NCI-H128 (cell line): Measurements from ENCODE around the gene ZC3H4.
"Not testable (repeated sequence)": the region's sequence is repeated elsewhere in the genome, so short reads cannot be mapped to it uniquely, and the experiment has no call there.

Source experiments
- DNase-seq: peaks from one replicate; lab custom pipeline; 2025; ENCODE audit not compliant: unreplicated experiment; lab: John Stamatoyannopoulos, UW

ZC3H4 gene

DNA sequence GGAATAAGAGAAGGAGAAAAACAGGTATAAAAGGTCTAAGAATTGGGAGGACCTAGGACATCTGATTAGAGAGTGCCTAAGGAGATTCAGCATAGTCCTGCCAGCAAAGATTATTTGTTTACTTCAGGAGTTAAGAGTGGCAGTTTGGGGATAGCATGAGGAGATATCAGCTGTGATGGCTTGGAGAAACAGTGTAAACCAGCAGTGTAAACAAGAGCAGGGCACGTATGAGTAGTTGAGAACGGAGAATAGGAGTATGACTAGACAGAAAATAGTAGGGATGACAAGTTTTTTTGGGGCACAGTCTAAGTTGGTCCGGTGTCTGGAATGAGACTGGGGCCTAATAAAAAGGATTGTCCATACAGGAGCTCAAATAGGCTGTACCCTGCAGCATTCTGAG is 63.0 kb downstream of the ZC3H4 start:
- DNase-seq, result not testable (repeated sequence)

DNA sequence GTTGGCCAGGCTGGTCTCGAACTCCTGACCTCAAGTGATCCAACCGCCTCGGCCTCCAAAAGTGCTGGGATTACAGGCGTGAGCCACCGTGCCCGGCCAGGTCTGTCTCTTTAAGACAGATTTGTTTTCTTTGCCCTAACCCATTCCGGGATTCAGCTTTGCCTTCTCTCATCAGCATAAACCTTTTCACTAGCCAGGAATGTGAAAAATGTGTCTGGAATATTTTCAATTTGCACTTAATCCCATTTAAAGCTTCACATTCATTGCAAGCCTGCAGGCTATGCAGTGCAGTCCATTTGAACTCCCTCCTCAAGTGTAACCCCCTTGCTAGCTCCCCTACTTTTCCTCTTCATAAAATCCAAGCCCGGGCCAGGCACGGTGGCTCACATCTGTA is 64.3 kb downstream of the ZC3H4 start:
- DNase-seq, result no peak

DNA sequence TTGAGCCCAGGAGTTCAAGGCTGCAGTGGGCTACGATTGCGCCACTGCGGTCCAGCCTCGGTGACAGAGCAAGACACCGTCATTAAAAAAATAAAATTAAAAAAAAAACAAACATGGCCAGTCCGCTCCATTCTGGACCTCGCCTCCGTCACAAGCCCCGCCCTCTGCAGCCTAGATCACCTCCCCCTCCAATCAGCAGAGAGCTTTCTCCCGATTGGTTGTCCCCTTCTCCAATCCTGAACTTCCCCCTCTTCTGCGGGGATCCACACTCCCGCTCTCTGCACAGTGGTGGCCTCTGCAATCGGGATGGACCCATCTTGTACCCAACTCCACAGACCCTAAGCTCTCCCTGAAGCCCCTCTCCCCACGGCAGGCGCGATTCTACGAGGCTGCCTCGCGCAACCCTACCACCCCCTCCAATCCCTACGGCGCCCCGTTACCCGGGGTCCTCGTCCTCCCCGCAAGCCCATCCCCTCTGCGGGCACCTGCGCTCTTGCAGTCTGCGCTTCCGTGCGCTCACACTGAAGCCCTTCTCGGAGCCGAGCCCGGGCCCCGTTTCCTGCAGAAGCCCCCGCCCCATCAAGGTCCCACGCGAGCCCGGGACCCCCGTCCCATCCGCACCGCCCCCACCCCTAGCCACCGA is 65.7 kb downstream of the ZC3H4 start:
- DNase-seq, result peak; percentile 59

DNA sequence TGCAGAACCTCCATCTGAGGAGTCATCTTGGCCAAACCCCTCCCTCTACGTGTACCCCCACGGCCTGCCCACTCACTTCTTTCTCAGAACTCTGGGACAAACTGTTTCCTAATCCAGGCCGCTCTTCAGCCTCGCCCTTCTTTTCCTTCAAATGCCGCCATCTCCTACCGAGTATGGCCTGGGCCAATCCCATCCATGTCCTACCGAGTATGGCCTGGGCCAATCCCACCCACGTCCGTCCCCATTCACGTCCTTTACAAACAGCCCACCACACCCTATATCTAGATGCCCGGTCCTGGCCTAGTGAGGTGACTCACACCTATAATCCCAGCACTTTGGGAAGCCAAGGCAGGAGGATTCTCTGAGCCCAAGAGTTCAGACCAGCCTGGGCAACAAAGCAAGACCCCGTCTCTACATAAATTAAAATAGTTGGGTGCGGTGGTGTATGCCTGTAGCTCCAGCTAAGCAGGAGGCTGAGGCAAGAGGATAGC is 66.3 kb downstream of the ZC3H4 start:
- DNase-seq, result no peak

DNA sequence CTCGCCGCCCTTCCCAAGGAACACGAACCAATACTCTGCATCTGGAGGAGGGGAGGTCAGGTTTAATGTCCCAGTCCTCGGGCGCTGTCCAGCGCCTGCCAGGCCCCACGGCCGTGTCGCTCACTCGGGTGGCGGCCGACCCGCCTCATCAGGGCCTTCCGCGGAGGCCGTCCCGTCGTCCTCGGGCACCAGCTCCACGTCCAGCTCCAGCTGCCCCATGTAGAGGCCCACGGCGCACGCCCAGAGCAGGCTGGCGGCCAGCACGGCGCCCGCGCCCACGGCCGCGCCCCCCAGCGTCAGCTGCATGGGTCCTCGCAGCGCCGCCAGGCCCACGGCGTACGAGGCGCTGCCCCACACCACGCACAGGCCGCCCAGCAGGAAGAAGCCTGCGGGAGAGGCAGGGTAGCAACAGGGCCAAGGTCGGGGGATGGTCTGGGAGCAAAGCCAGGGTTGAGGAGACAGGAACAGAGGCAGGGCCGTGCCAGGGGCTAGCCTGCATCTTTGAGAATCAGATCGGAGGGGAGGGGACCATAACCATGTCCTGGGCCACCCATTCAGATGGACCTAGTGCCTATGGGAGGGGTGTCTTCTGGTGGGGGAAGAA is 67.6 kb downstream of the ZC3H4 start:
- DNase-seq, result no peak

DNA sequence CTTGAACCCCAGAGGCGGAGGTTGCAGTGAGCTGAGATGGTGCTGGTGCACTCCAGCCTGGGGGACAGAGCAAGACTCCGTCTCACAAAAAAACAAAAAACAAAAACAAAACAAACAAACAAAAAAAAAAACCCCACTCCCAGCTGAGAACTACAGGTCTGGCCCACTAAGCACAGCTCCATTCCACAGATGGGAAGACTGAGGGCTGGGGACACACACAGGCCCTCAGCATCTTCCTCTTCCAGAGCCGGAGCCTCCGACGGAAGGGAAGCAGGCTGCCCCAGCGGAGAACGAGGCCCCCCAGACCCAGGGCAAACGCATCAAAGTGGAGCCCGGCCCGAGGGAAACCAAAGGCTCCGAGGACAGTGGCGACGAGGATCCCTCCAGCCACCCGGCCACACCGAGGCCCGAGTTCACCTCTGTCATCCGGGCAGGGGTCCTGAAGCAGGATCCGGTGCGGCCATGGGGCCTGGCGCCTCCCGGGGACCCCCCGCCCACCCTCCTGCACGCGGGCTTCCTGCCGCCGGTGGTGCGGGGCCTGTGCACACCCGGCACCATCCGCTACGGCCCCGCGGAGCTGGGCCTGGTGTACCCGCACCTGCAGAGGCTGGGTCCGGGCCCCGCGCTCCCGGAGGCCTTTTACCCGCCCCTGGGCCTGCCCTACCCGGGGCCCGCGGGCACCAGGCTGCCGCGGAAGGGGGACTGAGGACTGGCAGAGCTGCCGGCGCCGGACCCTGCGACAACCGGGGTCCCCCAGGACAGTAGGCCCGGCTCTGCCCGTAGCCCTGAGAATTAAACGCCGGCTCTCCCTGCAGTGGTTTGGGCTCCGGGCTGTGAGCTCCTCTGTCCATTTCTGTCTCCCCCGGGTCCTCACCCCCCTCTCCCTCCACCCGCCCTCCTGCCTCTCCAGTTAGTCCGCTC is 68.4 kb downstream of the ZC3H4 start:
- no peak for DNase-seq

DNA sequence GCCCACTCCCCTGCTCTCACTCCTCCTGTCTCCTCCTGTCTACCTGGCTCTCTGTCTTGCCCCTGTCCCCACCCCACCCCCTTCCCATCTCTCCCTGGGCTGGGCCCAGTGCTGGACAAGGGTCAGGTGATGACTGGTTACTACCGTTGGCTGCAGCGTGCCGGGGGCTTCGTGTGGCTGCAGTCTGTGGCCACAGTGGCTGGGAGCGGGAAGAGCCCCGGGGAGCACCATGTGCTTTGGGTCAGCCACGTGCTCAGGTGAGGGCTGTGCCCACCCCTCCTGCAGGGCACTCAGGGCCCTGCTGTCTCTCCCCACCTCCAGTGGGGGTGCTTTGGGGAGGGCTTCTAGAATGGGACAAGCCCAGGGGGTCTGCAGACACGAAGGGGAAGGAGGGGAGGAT is 72.7 kb downstream of the ZC3H4 start:
- no peak for DNase-seq

DNA sequence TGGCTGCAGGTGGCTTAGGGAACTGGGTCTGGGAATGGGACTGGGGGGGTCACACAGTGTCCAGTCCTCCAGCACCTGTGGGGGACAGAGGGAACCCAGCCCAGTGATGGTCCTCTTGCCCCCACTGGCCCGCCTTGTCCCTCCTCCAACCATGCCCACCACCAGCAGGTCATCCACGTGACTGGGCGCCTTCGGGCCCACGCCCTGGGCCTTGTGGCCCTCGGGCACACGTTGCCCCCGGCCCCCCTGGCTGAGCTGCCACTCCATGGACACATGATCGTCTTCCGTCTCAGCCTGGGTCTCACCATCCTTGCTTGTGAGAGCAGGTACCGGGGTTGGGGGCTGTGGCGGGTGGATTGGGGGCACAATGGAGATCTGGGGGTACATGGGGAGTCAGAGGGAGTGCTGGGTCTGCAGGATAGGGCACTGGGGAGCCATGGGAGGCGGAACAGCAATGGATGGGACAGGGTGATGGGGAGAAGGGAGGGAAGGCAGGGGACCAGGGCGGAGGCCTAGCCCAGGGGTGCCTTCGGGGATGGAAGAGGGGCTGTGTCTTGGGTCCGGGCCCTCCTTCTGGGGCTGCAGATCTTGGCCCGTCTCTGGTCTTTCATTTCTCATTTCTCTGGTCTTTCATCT is 74.2 kb downstream of the ZC3H4 start:
- no peak for DNase-seq

DNA sequence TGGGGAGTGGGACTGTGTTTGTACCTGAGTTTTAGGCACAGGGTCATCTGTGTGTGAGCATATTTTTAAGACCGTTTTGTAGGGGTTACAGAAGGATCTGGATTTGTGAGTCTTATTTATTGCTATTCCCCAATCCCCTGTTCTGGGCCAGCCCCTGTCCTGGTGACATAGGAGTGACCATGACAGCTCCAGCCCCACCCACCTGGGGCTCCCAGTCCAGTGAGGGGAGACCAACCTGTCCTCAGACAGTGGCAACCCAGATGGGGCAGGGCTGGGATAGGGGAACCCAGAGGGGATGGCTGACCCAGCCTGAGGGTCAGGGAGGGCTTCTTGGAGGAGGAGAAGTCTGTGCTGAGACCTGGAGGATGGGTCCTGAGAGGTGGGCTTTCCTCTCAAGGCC is 75.8 kb downstream of the ZC3H4 start:
- no peak for DNase-seq

DNA sequence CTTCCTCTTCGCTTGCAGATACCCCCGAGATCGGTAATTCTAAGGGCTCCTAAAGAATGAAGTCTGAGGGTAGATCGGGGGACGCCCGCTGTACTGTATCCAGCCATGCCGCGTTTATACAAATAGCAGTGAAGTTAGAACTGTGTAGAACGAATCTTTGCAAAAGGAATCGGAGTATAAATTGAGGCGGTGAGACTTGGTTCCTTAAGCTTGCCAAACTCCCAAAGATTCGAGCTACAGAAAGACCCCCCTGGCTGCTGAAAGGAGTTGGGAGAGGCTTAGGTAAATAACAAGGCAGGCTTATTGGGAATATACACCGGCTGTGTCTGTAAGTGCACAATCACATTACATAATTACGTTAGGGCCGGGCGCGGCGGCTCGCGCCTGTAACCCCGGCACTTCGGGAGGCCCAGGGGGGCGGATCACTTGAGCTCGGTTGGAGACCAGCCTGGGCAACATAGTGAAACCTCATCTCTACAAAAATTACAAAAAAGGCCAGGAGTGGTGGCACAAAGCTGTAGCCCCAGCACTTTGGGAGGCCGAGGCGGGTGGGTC is 77.4 kb downstream of the ZC3H4 start:
- DNase-seq, result peak; percentile 12

DNA sequence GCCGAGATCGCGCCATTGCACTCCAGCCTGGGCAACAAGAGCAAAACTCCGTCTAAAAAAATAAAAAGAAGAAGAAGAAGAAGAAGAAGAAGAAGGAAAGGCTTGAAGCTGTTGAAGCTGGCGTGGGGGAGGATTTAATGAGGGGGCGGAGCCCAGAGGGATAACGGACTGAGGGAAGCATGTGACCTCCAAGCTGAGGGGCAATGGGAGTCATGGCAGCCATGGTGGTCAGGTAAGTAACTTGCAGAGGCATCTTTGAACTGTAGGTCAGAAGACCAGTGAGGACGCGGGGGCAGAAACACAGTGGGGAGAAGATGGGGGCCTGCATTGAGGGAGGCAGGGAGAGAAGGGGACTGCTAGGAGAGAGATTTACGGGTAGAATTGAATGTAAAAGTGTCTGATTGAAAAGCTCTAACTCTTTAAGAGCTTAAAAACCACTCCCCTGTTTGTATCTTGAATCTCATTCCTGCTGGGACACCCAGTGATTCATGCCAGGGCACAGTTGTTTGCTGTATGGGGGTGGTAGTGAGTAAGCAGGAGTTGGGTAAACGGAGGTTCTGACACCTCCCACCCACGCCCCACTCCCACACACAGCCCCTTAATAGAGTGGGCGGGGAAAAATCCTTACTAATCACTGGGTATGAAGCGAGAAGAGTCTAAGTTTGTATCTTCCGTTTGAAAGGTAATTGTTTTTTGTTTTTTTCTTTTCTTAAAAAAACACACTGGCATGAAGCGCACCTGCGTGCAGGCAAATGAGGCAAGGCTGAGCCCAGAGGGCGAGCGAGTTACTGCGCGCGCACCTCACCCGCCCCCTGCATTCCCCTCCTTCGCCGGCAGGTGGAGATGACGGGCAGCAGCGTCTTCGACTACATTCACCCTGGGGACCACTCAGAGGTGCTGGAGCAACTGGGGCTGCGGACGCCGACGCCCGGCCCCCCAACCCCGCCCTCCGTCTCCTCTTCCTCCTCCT is 78.2 kb downstream of the ZC3H4 start:
- DNase-seq, result peak; percentile 84

DNA sequence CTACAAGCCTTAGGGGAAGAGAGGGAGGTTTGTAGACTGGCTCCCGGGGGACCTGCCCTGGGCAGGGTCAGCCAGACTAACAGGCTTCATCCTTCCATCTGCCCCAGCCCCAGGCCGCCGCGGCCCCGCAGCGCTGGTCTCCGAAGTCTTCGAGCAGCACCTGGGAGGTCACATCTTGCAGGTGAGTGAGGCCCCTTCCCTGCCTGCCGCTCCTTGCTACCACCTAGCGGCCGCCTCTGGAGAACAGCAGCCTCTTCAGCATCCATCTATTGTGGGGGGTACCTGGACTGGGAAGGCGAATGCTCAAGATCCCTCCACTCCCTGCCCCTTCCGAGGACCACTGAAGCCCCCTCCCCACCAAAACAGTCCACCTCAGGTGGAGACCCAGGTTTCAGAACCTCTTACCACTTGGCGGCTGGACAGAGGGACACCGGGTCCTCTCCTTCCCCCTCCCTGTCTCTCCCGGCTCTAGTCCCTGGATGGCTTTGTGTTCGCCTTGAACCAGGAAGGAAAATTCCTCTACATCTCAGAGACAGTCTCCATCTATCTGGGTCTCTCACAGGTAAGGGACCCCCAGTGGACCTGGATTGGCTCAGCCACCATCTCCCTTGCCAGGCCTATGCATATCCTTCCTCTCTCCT is 81.3 kb downstream of the ZC3H4 start:
- peak; percentile 61 for DNase-seq

DNA sequence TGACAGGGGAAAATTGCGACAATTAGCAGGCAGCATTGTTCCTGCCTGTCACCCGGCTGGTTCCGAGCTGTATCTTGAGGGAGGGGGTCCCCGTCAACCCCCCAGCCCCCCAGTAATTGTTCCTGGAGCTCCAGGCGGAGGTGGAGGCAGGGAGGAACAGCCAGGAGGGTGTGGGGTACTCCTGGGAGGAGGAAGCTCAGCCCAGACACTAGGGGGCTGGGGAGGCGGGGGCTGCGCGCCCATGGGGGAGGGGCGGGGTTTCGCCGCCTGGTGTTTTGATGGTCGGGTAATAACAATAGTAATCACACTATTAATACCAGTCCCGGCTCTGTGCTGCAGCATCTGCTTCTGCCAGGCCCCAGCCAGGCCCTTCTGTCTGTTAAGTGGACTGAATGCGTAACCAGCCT is 85.4 kb downstream of the ZC3H4 start:
- no peak for DNase-seq

DNA sequence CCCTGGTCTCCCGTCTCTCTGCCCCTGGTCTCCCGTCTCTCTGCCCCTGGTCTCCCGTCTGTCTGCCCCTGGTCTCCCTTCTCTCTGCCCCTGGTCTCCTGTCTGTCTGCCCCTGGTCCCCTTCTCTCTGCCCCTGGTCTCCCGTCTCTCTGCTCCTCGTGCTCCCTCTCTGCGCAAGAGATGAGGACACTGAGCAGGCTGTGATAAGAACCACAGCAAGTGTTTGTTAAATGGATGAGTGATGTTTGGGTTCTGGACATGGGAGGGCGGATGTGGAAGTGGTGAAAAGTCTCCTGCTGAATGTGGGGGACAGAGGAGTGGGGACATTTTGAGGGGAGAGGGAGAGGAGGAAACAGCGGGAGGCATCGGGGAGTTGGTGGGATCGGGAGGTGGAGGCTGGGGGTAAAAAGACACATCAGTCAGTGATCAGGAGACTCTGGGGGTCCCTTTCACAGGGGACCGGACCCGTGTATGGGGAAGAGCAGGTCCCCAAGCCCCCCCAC is 85.9 kb downstream of the ZC3H4 start:
- DNase-seq, result no peak

DNA sequence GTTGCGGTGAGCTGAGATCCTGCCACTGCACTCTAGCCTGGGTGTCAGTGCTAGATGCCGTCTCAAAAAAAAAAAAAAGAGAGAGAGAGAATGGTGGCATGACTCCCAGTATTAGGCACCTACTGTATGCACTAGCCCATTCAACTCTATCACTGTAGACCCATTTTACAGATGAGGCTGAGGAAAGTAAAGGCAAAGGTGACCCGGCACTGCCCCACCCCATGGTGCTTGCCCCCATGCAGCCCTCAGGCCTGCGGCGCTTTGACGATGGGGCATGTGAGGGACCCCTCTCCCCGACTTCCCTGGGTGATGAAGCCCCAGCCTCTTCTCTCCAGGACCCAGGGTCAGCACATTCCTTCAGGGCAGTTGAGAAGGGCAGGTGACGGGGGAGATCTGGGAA is 86.7 kb downstream of the ZC3H4 start:
- no peak for DNase-seq

DNA sequence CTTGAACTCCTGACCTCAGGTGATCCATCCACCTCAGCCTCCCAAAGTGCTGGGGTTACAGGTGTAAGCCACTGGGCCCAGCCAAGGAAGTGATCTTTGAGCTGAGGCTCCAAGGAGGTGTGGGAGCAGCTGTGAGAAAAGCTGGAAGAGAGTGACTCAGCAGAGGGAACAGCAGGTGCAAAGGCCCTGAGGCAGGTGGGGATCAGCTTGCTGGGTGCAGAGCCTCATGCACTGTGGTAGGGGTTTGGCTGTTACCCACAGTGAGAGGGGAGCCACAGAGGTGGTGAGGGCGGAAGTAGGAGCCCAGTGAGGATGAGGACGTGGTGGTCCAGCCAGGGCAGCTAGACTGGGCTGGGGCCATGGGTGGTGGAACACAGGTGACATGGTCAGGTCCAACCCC is 87.4 kb downstream of the ZC3H4 start:
- DNase-seq, result no peak

DNA sequence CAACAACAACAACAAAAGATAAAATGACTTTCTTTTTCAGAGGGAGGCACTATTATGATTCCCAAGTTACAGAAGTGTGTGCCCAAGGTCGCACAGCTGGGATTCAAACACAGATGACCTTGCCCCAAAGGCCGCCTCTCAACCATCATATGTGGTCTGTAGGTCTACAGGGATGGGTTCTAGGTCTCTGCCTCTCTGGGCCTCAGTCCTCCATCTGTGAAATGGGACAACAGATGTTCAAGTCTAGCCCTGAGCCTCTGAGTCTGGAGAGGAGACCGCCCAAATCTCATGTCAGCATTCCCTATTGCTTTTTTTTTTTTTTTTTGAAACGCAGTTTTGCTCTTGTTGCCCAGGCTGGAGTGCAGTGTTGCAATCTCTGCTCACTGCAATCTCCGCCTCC is 89.1 kb downstream of the ZC3H4 start:
- no peak for DNase-seq

DNA sequence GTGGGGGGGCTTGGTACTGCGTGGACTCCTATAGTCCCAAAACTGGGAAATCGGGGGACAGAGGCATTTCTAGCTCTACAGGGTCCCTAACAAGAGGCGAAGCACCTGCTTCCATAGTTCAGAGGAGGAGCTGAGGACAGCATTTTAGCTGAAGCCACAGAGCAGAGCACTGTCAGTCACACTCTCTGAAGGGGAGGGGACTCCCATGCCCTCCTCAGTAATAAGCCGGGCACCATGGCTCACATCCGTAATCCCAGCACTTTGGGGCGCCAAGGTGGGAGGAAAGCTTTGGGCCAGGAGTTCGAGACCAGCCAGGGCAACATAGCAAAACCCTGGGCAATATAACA is 90.2 kb downstream of the ZC3H4 start:
- no peak for DNase-seq
